GM18502 (cell line): Measurements from ENCODE around the gene AUTS2.

Experiments
- ATAC-seq: cut with Tn5 transposase; IDR thresholded peaks from one replicate; pipeline ENCODE4 v1.9.1; 2021; ENCODE audit warnings: mild to moderate bottlenecking; ENCODE audit not compliant: unreplicated experiment, poor library complexity

AUTS2 gene

DNA sequence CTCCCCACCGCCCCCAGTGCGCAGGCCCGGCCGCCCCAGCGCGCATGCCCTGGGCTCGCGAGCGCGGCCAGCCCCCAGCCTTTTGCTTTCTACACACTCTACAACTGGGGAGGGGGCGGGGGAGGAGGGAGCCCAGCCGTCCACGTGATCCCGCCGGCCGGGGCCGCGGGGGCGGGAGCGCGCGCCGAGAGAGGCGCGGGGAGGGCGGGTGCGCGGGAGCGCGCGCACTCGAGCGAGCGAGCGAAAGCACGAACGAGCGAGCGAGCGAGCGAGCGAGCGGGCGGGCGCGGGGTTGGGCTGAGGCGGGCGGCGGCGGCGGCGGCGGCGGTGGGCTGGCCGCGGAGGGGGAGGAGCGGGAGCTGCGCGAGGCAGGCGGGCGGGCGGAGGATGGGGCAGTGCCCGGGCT lies at the start of gene AUTS2:
TSS of gene AUTS2 (plus strand) at position 395 of the 406 bp plus-strand sequence. CDS start 1,179 bp downstream, outside the sequence.
- peak; percentile 61 for ATAC-seq

DNA sequence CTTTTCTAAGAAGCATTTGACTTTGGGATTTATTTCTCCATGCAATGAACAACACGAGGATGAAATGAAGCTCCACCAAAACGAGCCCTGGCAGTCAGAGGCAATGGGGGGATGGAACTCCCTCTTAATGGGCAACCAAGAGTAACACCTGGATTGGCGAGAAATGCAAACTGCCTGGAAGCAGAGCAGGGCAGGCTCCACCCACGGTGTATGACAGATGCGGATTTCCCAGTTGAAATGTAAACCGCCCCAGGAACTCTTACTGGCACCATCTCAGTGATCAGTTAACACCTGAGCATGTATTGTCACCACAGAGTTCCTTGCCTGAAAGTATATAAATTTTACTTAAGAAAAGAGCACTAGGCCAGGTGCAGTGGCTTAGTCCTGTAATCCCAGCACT lies 47.3 kb upstream of the AUTS2 start:
- ATAC-seq, result no peak

DNA sequence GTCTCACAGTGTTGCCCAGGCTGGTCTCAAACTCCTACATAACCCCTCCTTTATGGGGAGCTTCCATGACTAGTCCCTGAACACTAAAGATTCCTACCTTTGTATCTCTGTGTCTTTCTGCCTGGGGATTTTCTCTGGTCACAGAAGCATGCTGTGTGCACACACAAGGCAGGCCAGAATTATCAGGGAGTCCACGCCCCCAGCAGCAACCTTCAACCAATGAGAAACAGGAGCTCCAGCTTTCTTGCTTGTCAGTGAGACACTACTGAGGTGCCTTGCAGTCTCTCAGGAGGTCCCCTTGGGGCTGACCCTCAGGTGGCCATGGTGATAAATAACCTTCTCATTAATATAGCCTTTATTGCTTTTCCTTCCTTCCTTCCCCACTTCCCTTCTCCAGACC lies 45.1 kb upstream of the AUTS2 start:
- no peak for ATAC-seq

DNA sequence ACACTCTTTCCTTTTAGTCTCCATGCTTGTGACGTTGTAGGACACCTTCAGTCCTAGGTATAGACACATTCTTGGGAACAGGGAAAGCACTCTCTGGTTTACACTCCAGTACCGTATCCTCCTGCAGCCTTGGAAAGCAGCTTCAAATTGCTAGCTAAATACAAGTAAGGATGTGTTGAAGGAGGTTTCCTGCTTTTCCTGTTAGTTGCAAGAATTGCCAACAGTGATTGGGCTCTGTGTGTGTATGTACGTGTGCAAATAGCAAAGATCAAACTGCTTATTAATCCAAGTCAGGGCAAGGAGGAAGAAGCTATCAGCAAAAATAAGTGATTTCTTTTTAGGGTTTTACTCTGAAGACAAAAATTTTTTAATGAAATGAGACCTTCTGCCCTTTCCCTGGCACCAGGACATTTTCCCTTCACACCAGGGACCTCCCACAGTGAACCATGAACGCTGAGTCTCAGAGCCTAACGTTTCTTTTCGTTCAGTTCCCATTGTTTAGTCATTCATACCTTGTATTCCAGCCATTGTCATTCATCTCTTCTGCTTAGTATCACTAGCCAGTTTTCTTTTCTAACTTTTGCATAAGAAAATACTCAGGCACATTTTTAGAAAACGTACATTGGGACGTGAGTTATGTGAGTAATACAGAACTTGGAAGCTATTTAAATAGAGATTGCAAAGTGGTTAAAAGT lies 36.9 kb upstream of the AUTS2 start:
- no peak for ATAC-seq

DNA sequence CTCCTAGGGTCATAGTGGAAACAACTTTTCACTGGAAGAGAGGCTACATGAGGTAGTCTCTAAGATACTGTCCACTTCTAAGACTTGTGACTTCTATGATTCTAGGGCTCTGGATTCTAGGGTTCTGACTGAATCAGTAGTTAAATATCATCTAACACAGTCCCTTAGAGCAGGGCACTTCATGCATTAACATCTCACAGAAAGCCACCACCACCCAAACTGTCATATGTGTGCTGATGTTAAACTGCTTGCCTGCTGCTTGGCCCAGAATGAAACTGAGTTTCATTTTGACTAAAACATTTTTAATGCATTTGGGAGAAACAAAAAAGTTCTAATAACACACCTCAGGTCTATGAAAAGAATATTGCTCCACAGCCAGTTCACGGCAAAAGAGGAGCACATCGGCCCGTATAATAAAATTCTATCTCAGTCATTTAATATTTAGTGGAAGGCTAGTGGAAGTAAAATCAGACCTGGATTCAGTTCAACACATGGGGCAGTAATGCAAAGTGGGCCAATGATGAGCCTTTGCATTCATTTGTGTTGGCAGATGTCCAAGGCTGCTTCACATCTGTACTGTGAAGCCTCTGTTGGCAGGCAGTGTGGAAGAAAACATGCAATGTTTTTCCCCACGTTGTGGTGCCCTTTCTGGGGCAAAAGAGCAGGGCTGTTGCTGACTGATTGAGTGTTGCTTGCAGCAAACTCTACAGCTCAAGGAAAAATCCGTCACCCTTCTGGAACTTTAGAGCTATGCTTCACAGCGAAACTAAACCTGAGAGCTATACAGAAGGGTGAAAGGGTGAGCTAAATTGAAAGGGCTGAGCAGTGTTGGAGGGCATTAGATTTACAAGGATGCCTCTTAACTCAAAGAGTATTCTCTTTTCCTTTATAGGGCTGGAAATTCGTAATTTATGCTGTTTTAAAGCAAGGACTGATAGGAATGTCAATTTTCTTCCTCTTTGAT lies 33.5 kb upstream of the AUTS2 start:
- ATAC-seq, result peak; percentile 84

DNA sequence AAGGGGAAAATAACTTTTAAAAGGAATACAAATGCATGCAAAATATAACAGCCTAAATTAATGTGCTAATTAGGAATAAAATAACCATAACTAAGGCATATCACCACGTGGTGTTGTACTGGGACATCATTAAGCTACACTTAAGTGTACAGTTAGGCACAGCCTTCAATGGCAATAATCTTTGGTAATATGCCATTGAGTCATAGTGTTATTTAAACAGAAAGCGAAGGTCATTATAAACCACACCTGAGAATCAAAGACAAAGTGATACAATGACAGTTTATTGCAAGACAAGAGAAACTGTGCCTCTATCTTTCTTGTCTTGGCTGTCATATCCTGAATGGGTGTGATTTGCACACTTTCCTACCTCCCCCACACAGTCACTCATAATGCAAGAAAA lies 30.5 kb upstream of the AUTS2 start:
- ATAC-seq, result no peak

DNA sequence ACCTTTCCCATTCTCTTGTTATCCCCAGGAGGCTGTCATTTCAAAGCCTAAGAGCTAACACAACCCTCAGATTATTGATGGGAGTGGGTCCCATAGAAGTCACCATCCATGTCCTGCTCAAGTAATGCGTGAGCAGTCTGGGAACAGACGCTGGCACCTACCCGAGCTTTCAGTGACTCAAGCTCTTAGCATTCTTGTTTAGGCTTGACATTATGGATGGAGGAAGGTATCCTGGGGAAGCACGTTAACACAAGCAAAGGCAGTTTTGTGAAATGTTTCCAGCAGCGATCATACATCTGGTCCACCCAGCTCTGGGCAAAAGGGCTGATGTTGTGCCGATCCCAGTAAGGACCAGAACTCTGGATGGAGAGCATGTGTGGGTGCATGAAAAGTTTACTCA lies 30.0 kb upstream of the AUTS2 start:
- no peak for ATAC-seq

DNA sequence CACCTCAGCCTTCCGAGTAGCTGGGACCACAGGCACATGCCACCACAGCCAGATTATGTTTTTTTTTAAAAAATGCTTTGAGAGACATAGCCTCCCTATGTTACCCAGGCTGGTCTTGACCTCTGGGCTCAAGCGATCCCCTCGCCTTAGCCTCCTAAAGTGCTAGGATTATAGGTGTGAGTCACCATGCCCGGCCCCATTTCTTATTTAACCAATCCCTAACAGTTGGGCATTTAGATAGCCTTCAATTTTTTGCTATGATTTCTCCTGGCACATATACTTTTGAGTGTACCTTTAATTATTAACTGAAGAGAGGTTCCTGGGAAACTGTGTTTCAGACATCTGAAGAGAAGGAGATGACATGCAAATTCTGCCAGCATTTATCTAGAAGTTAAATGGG lies 22.6 kb upstream of the AUTS2 start:
- no peak for ATAC-seq

DNA sequence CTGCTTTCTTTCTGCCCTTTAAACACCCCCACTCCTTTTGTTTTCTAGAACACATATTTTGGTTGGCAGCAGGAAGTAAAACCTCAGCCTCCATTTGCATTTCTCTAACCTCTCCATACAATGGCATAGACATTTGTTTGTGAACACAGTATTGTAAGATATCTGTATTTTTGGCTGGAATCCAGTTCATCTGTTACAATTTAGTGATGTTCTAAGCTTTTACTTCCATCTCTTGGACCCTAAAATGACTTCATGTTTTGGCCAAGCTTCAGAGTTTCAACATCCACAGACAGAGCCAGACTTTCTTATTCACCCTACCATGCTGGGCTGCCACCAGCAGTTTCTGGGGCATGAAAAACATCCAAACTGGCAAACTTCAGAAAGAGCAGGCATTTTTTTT lies 21.1 kb upstream of the AUTS2 start:
- ATAC-seq, result peak; percentile 69

DNA sequence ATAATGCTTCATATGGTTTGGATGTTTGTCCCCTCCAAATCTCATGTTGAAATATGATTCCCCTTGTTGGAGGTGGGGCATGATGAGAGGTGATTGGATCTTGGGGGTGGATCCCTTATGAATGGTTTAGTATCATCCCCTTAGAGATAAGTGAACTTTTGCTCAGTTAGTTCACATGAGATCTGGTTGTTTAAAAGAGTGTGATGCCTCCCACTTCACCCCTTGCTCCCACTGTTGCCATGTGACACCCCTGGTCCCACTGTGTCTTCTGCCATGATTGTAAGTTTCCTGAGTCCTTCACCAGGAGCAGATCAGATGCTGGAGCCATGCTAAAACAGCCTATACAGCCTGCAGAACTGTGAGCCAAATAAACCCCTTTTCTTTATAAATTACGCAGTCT lies 13.1 kb upstream of the AUTS2 start:
- no peak for ATAC-seq

DNA sequence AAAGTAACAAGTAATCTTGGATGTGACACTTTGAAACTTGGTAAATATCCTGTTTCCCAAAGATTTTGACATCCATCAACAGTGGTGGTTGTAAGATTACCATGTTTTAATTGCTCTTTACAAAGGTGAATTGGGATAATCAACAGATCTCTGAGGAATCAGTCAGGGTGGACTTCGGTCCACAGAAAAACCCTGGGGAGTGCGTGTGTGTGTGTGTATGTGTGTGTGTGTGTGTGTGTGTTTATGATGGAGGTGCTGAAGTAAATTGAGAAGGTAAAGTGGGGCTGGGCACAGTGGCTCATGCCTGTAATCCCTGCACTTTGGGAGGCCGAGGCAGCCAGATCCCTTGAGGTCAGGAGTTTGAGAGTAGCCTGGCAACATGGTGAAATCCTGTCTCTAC lies 12.0 kb upstream of the AUTS2 start:
- no peak for ATAC-seq

DNA sequence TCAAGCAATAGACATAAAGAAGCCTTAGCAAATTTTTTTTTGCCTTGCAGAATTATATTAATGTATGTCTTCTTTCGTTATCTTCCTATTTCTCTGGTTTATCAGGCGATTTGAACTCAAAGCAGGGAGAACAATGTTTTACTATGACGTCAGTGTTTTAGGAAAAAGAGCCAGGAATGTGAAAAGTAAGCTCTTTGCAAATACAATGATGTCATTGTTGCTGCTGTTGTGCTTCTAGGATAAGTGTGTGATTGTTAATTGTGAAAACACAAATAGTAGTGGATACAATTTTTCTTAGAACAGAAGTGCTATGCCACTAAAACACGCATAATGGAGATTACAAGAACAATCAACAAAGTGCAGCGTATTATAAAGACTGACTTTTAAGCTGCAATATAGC lies 9.5 kb upstream of the AUTS2 start:
- no peak for ATAC-seq

DNA sequence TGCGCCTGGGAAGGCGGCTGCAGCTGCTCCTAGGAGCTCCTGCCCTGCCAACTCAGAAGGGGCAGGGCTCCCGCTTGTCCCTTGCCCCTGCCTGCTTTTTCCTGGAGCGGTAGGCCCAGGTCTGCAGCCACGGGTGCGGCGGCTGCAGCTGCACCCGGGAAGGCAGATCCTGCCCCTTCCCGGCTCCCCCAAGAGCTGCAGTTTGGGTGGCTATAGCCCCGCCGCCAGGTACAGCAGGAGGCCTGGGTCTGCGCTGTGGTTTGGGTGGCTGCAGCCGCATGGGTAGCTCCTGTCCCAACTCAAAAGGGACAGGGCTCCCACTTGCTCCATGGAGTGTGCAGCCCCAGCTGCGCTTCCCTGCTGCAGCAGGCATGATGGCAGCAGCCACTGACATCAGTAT lies 6.5 kb upstream of the AUTS2 start:
- ATAC-seq, result no peak

DNA sequence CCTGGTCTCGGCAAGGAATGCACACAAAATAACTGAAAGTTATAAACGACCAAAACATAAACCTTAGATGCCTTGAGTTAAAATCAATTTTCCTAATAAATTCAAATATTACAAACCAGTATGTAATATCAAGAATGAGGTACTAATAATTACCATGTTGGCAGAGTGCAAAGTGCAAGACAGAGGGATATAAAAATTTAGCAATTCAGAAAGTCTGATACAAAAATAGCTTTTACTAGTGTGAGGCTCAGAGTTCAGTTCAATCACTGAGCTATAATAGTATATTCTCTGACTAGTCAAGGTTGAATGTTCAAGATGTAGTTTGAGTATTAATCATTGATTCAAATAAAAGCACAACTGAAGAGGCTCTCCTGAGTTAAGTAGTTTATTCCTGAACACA lies 4.8 kb upstream of the AUTS2 start:
- ATAC-seq, result no peak

DNA sequence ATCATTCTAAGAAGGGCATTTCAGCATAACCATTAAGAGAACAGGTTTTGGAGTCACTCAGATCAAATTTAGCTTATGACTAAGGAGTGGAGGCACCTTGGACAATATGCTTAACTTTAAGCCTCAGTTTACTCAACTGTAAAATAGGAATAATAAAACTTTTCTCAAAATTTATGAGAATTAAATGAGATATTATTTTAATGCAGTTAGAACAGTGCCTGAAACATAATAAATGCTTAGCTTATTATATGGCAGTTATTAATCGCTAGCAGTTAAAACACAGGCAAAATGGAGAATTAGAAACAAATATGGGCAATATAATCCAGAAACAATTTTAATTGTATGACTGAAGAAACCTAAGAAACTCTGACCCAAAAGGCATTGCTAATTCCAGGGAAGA lies 2.9 kb upstream of the AUTS2 start:
- no peak for ATAC-seq

DNA sequence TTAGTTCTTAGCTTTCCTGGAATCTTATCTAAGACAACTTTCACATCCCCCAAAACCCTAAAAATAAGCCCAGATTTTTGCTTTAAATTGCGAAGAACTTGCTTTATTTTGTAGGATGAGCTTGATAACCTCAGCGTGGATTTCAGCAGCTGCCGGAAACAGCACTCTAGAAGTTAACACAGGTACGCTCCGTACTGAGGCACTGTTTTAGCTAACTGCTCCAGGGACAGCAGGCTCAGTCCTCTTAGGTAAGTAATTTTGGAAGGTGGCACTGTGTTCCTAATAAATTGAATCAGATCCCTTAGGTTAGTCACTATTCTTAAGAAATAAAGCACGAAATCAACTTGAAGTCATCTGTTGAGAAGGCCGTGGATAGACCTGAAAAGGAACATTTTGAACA lies 2.2 kb upstream of the AUTS2 start:
- ATAC-seq, result no peak

DNA sequence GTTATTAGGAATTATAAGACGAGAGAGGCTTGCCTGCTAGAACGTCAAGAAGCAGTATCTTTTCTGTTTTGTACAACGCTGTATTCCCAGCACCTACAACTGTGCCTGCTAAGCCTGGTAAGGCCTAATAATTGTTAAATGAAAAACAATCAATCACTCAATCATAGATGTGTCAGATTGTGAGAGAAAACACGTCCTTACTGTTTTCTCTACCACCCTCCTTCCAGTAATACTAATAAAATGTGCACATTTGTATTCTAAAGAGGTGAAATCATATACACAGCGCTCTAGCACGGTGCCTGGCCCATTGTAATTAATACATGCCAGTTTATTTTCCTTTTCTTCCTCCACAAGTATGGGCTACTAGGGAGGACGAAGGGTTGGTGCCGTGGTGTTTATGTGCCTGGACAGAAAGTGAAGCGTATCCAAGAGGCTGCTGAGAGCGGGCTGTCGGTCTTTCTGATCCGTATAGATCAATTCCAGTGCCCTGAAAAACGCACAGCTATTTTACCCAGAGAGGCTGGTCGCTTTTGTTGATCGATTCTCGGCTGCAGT lies 1.5 kb upstream of the AUTS2 start:
- ATAC-seq, result no peak

DNA sequence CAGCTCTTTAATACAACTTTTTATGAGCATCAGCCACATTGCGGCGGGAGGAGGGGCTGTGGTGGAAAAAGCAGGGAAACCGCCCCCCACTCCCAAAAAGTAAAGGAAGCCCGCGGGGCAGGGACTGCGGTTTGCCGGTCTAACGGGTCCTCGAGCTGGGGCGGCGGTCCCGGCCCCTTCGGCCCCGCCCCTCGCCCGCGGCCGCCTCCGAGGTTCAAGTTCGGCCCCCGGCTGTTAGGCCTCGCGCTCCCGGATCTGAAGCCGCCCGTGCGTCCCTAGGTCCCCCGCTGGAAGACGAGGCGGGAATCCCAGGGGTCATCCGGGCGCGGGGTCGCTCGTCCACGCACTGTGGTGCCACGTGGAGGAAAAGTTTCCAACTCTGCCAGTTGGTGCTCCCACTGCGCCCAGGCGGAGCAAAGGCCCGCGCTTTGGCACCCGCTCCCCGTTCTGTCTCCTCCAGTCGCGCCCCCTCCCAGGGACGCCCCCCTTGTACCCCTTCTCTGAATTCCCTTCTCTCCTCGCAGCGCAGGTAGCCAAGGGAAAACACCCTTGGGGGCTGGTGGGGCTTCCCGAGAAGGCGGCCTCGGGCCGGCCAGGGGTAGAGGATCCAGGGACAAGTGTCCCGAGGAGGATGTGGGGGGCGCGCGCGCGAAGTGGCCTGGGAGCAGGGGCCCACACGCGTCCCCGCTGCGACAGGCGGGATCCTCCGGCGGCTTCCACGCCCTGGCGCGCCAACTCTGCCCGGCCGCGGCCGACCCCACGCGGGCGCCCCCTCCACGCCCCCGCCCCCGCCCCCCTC lies 798 bp upstream of the AUTS2 start:
- ATAC-seq, result peak; percentile 28

DNA sequence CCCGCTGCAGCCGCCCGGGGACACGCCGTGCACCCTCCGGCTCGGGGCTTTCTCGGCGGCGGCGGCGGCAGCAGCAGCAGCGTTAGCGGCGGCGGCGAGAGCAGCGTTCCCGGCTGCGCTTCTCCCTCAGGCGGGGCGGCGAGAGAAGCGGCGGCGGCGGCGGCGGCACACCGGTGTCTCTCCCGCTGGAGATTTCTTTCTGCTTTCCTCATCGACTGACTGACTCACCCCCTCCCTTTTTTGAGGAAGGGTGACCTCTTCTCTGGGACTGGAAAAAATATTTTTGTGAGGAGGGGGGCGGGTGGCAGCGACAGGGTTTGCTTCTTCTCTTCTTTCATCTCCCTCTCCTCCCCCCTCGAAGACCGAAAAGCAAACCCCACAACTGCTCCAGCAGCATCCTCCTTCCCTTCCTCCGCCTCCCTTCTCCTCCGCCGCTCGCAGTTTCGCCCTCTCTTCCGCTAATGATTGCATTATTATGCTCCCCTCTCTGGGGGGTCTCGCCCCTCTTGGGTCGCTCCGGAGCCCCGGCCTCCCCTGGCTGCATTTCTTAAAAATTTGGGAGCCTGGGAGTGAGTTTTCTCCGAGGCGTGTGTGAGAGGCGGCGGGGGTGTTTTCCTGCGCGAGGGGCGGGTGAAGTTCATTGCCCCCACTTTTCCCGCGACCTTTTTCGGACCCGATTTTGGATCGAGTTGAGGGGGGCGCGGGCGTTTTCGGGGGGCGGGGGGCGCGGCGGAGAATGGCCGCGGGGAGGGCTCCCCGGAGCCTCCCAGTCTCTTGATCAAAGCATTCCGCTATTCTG lies 411 bp downstream of the AUTS2 start:
- ATAC-seq, result no peak
